ENCODE data around the gene VSX2. TPM values are rescaled to one million over a fixed set of nuclear protein-coding genes. Genes with fewer than 3 reads are reported as not detected.
"Not testable (repeated sequence)": the region's sequence is repeated elsewhere in the genome, so short reads cannot be mapped to it uniquely, and the experiment has no call there.

Gene VSX2
- polyA plus RNA-seq, 1 donor (not counting 4 experiments of a cell fraction or from before 2014, with no cell fraction given), result not detected

GRCh38 chr14:74265301-74265965, 26.2 kb downstream of the VSX2 start:
- Histone ChIP-seq H3K27me3 (ENCODE audit: control insufficient read depth, extremely low read depth, insufficient read depth, low read length) (no peaks in the 10 kb centered on the region), H4K20me1 (ENCODE audit: control insufficient read depth, extremely low read depth, insufficient read depth, low read length) (no peaks in the 10 kb centered on the region), H3K79me2 (ENCODE audit: control insufficient read depth, insufficient read depth, low read length) (no peaks in the 10 kb centered on the region), H3K27ac (ENCODE audit: control insufficient read depth, insufficient read depth, low read length) (no peak overlapping the region), H3K4me1 (ENCODE audit: control insufficient read depth, extremely low read depth, insufficient read depth, low read length) (peaks cover 20% of the 10 kb centered on the region), H3K9me3 (ENCODE audit: control insufficient read depth, low read depth, low read length) (no peaks in the 10 kb centered on the region), H3K9ac (ENCODE audit: control insufficient read depth, extremely low read depth, insufficient read depth, low read length) (no peak overlapping the region), H2AFZ (ENCODE audit: control insufficient read depth, low read length) (peak overlapping the region; percentile 8), H3K4me2 (ENCODE audit: control insufficient read depth, extremely low read depth, insufficient read depth, low read depth, low read length) (no peak overlapping the region), H3K4me3 (ENCODE audit: control insufficient read depth in 2 of 3, extremely low read depth in 1 of 3, insufficient read depth in 2 of 3, low read depth in 1 of 3, low read length in 3 of 3) (no peak overlapping the region), H3K36me3 (ENCODE audit: control insufficient read depth in 2 of 2, extremely low read depth in 1 of 2, insufficient read depth in 2 of 2, low read length in 2 of 2) (no peaks in the 10 kb centered on the region), H3K9me1 (ENCODE audit: control insufficient read depth, extremely low read depth, insufficient read depth, low read length) (no peaks in the 10 kb centered on the region)
- no peak for FAIRE-seq
- DNase-seq (ENCODE audit: low read depth, low spot score), result no peak
- dilution Hi-C loops (cut with MboI; ENCODE audit: extremely low pct_ligation_motif_present, low sequenced_read_pairs), result no loop called here
- TF ChIP-seq EZH2 (IDR thresholded peaks at IDR 0.05; ENCODE audit: low read length) (no peak), CTCF (optimal IDR thresholded peaks at IDR 0.05 in 1 of 3, IDR thresholded peaks at IDR 0.05 in 1 of 3, conservative IDR thresholded peaks at IDR 0.05 in 1 of 3; ENCODE audit: extremely low read depth in 1 of 3, insufficient read depth in 2 of 3, low read length in 3 of 3) (no peak)

- Histone ChIP-seq H3K4me2 (ENCODE audit: control insufficient read depth, extremely low read depth, insufficient read depth, low read depth, low read length) (no peak overlapping the region), H3K4me1 (ENCODE audit: control insufficient read depth, extremely low read depth, insufficient read depth, low read length) (peaks cover 12% of the 10 kb centered on the region), H3K27me3 (ENCODE audit: control insufficient read depth, extremely low read depth, insufficient read depth, low read length) (no peaks in the 10 kb centered on the region)
These were observed 28.3 kb downstream of the VSX2 start for GRCh38 chr14:74267588-74267987.

GRCh38 chr14:74270382-74271177, 31.3 kb downstream of the VSX2 start:
- H3K9me1 ChIP-seq (ENCODE audit: control insufficient read depth, extremely low read depth, insufficient read depth, low read length); FAIRE-seq; H3K79me2 ChIP-seq (ENCODE audit: control insufficient read depth, insufficient read depth, low read length); H3K36me3 ChIP-seq (ENCODE audit: control insufficient read depth in 2 of 2, extremely low read depth in 1 of 2, insufficient read depth in 2 of 2, low read length in 2 of 2); H4K20me1 ChIP-seq (ENCODE audit: control insufficient read depth, extremely low read depth, insufficient read depth, low read length); H2AFZ ChIP-seq (ENCODE audit: control insufficient read depth, low read length); H3K4me2 ChIP-seq (ENCODE audit: control insufficient read depth, extremely low read depth, insufficient read depth, low read depth, low read length); H3K9me3 ChIP-seq (ENCODE audit: control insufficient read depth, low read depth, low read length); H3K9ac ChIP-seq (ENCODE audit: control insufficient read depth, extremely low read depth, insufficient read depth, low read length); H3K27me3 ChIP-seq (ENCODE audit: control insufficient read depth, extremely low read depth, insufficient read depth, low read length); dilution Hi-C loops (cut with MboI; ENCODE audit: extremely low pct_ligation_motif_present, low sequenced_read_pairs); H3K27ac ChIP-seq (ENCODE audit: control insufficient read depth, insufficient read depth, low read length); H3K4me3 ChIP-seq (ENCODE audit: control insufficient read depth in 2 of 3, extremely low read depth in 1 of 3, insufficient read depth in 2 of 3, low read depth in 1 of 3, low read length in 3 of 3): not testable (repeated sequence)
- H3K4me1 ChIP-seq (ENCODE audit: control insufficient read depth, extremely low read depth, insufficient read depth, low read length), result peaks cover 15% of the 10 kb centered on the region
- DNase-seq (ENCODE audit: low read depth, low spot score), result peak; percentile 25

More at GRCh38 chr14:74267588-74267987, 28.3 kb downstream of the VSX2 start:
- TF ChIP-seq CTCF (optimal IDR thresholded peaks at IDR 0.05 in 1 of 3, IDR thresholded peaks at IDR 0.05 in 1 of 3, conservative IDR thresholded peaks at IDR 0.05 in 1 of 3; ENCODE audit: extremely low read depth in 1 of 3, insufficient read depth in 2 of 3, low read length in 3 of 3) (no peak), EZH2 (IDR thresholded peaks at IDR 0.05; ENCODE audit: low read length) (no peak)
- FAIRE-seq (no peak), DNase-seq (ENCODE audit: low read depth, low spot score) (no peak)
- H3K27ac ChIP-seq (ENCODE audit: control insufficient read depth, insufficient read depth, low read length), result no peak overlapping the region
- H3K79me2 ChIP-seq (ENCODE audit: control insufficient read depth, insufficient read depth, low read length), result no peaks in the 10 kb centered on the region
- no peak overlapping the region for H2AFZ ChIP-seq (ENCODE audit: control insufficient read depth, low read length)
- no peaks in the 10 kb centered on the region for H3K36me3 ChIP-seq (ENCODE audit: control insufficient read depth in 2 of 2, extremely low read depth in 1 of 2, insufficient read depth in 2 of 2, low read length in 2 of 2)
- no peak overlapping the region for H3K9ac ChIP-seq (ENCODE audit: control insufficient read depth, extremely low read depth, insufficient read depth, low read length)
- no peak overlapping the region for H3K4me3 ChIP-seq (ENCODE audit: control insufficient read depth in 2 of 3, extremely low read depth in 1 of 3, insufficient read depth in 2 of 3, low read depth in 1 of 3, low read length in 3 of 3)
- dilution Hi-C loops (cut with MboI; ENCODE audit: extremely low pct_ligation_motif_present, low sequenced_read_pairs), result no loop called here
- no peaks in the 10 kb centered on the region for H4K20me1 ChIP-seq (ENCODE audit: control insufficient read depth, extremely low read depth, insufficient read depth, low read length)
- H3K9me3 ChIP-seq (ENCODE audit: control insufficient read depth, low read depth, low read length), result no peaks in the 10 kb centered on the region
- H3K9me1 ChIP-seq (ENCODE audit: control insufficient read depth, extremely low read depth, insufficient read depth, low read length), result no peaks in the 10 kb centered on the region

All from keratinocyte (primary cell).